Stimulated activated CD4-positive, alpha-beta T cell treated with anti-CD3 and anti-CD28 coated beads, Interleukin-1b, Interleukin-23, amount 100 ng/mL, for 24 hours (primary cell): ENCODE results near the gene L2HGDH.
A peak's percentile ranks its signal among the peaks of the same experiment; 100 is the strongest.
"Not testable (repeated sequence)": the region's sequence is repeated elsewhere in the genome, so short reads cannot be mapped to it uniquely, and the experiment has no call there.

ENCODE experiments used
- DNase-seq, 4 experiments: peaks; one replicate each; pipeline ENCODE4 v3.0.0-alpha.2; 2020; ENCODE audit warnings: low read depth in 4 of 4, low spot score in 1 of 4

Gene L2HGDH

GRCh38 chr14:50340045-50340444 lies 28.0 kb upstream of the L2HGDH start:
- DNase-seq = no peak

- DNase-seq = no peak
These were observed 27.3 kb upstream of the L2HGDH start for GRCh38 chr14:50339178-50339804.

GRCh38 chr14:50338587-50338986 lies 26.6 kb upstream of the L2HGDH start:
- no peak for DNase-seq

- no peak for DNase-seq
These were observed 24.2 kb upstream of the L2HGDH start for GRCh38 chr14:50335989-50336824.

GRCh38 chr14:50335389-50335788 lies 23.4 kb upstream of the L2HGDH start:
- no peak for DNase-seq

- DNase-seq = no peak
These were observed 22.2 kb upstream of the L2HGDH start for GRCh38 chr14:50334211-50334610.

- DNase-seq = no peak
These were observed 21.0 kb upstream of the L2HGDH start for GRCh38 chr14:50333014-50333509.

GRCh38 chr14:50331596-50331995 lies 19.6 kb upstream of the L2HGDH start:
- no peak for DNase-seq

- peak; percentile 21 to 57 (median 31) for DNase-seq
These were observed 9.1 kb upstream of the L2HGDH start for GRCh38 chr14:50321009-50321660.

- DNase-seq = no peak
These were observed 8.3 kb upstream of the L2HGDH start for GRCh38 chr14:50320283-50320682.

GRCh38 chr14:50319721-50320120 lies 7.7 kb upstream of the L2HGDH start:
- DNase-seq = no peak

- DNase-seq = no peak
These were observed 7.3 kb upstream of the L2HGDH start for GRCh38 chr14:50319293-50319692.

- no peak for DNase-seq
These were observed 6.1 kb upstream of the L2HGDH start for GRCh38 chr14:50318031-50318626.

GRCh38 chr14:50314098-50314497 lies 2.1 kb upstream of the L2HGDH start:
- not testable (repeated sequence) for DNase-seq

- peak in 1 of 4 experiments; percentile 15 for DNase-seq
These were observed 665 bp upstream of the L2HGDH start for GRCh38 chr14:50312734-50313054.

GRCh38 chr14:50311337-50311971 lies 575 bp downstream of the L2HGDH start:
- no peak for DNase-seq

GRCh38 chr14:50310445-50310844 lies 1.6 kb downstream of the L2HGDH start:
- no peak for DNase-seq

- no peak for DNase-seq
These were observed 3.6 kb downstream of the L2HGDH start for GRCh38 chr14:50308363-50308915.

- no peak for DNase-seq
These were observed 8.1 kb downstream of the L2HGDH start for GRCh38 chr14:50303744-50304471.

GRCh38 chr14:50301914-50302313 lies 10.1 kb downstream of the L2HGDH start:
- DNase-seq = no peak
